Measurements from ENCODE around the gene SP7.

GRCh38 chr12:53290661-53291060 is 45.5 kb downstream of the SP7 start:
- TF ChIP-seq CTCF (IDR thresholded peaks at IDR 0.05) (no peak), ZFX (IDR thresholded peaks at IDR 0.05; ENCODE audit: borderline replicate concordance) (no peak)

Data from 22Rv1 (cell line).